Measurements from ENCODE around the gene EEF1AKMT2.

DNA sequence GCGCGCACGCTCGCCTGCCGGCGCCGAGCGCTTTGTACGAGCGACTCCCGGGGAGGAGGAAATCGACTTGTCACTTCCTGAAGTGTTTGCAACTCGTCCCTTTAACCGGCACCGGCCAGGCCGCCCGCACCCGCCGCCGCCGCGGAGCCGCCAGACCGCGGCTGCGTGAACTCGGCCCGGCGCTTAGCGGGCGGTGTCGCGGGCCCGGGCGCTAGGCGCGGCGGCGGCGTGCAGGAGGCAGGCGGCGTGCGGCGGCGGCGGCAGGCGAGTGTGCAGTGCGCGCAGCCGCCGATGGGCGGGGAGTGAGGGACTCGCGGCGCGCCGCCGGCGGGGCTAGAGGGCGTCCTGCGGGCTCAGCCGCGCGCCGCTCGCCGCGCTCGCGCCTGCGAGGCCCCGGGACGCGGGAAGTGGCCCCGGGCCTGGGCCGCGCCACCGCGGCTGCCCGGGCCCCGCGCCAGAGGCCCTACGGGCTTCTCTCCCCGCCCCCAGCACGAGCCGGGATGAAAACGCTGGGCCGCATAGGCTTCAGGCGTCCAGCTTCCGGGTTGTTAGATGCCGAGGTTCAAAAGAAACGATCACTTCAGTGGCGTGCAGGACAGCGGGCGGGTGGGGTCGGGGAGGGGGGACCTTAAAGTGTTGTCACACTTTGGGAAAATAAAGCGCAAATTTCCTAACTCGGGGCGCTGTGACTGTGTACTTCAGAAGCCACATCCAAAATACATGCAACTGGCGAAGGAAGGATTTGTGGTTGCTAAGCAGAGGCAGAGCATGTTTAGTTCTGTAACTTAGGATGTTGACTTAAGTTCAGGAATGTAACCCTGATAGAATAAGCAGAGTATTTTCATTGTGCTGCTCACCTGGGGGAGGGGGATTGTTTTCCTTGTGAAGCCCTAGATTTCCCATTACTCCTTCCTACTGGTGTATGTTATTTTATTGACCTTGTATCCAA lies 47.3 kb downstream of the EEF1AKMT2 start, which contains the start of gene FAM53B:
- TF ChIP-seq, protein P1, sequence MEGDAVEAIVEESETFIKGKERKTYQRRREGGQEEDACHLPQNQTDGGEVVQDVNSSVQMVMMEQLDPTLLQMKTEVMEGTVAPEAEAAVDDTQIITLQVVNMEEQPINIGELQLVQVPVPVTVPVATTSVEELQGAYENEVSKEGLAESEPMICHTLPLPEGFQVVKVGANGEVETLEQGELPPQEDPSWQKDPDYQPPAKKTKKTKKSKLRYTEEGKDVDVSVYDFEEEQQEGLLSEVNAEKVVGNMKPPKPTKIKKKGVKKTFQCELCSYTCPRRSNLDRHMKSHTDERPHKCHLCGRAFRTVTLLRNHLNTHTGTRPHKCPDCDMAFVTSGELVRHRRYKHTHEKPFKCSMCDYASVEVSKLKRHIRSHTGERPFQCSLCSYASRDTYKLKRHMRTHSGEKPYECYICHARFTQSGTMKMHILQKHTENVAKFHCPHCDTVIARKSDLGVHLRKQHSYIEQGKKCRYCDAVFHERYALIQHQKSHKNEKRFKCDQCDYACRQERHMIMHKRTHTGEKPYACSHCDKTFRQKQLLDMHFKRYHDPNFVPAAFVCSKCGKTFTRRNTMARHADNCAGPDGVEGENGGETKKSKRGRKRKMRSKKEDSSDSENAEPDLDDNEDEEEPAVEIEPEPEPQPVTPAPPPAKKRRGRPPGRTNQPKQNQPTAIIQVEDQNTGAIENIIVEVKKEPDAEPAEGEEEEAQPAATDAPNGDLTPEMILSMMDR (IDR thresholded peaks at IDR 0.05): peak in 1 of 7 experiments; percentile 45
- TF ChIP-seq POLR2A (IDR thresholded peaks at IDR 0.05): no peak
